IPS DF 4.7 (cell line): Measurements from ENCODE around the gene MESD.
"Not testable (repeated sequence)": the region's sequence is repeated elsewhere in the genome, so short reads cannot be mapped to it uniquely, and the experiment has no call there.

Source experiments
- DNase-seq: peaks from one replicate; pipeline ENCODE4 v3.0.0-alpha.2; 2013; ENCODE audit warnings: low spot score; ENCODE audit errors: extremely low read depth

Gene MESD

DNA sequence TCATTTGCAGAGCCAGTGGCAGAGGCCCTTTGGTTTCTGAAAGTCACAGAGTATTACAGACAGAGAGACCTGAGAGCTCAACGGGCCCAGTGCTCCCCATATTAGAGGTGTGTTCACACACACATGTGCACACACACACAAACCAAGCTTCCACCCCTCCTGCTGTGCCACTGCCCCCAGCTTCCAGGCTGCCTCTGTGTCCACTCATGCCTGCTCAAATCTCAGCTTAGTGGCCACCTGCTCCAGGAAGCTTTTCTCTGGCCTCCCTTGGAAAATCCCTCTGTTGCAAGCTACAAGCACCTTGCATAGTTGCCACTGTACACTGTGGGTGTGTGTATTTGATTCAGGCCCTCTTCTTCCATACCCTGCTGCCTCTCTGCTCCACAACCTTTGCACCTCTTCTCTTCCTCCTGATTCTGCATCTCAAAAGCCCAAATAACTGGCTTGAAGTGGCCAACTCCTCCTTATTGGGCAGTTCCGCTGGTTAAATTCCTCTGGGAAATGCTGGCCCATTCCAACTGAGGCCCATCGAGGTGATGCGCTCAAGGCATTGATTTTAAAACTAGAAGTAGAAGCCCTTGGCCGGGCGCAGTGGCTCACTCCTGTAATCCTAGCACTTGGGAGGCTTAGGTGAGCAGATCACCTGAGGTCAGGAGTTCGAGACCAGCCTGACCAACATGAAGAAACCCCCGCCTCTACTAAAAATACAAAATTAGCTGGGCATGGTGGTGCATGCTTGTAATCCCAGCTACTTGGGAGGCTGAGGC, 23.0 kb downstream of the MESD start:
- DNase-seq: no peak

DNA sequence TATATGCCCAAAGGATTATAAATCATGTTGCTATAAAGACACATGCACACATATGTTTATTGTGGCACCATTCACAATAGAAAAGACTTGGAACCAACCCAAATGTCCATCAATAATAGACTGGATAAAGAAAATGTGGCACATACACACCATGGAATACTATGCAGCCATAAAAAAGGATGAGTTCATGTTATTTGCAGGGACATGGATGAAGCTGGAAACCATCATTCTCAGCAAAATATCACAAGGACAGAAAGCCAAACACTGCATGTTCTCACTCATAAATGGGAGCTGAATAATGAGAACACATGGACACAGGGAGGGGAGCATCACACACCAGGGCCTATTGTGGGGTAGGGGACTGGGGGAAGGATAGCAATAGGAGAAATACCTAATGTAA, 24.2 kb downstream of the MESD start:
- not testable (repeated sequence) for DNase-seq

DNA sequence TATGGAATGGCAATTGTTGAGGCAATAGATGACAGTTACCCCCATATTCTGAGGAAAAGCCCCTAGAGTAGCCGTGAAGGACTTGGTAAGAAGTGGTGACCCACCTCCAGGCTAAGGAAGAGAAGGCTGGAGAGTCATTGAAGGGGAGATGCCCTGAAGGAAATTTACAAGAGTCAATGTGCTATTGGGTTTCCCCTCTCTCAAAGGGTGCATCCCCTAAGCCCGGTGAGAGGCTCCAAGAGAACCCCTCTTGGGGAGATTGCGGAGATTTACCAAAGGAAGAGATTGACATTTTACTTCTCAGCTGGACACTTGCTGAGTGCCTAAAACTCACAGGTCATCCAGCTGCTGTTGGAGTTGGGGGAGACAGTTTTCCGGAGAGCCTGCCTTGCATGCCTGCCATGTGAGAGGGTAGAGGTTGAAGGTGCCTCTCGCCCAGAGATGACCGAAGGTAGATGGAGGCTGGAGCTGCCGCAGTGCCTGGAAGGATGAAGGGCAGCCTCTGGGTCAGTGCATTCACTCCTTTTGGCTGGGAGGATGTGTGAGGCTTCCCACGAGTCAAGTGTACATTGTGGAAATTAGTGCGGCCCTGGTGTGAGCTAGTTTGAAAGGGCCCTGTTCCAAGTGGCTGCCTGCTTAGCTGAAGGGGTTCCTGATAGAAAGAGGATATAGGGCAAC, 30.7 kb downstream of the MESD start:
- DNase-seq: no peak

DNA sequence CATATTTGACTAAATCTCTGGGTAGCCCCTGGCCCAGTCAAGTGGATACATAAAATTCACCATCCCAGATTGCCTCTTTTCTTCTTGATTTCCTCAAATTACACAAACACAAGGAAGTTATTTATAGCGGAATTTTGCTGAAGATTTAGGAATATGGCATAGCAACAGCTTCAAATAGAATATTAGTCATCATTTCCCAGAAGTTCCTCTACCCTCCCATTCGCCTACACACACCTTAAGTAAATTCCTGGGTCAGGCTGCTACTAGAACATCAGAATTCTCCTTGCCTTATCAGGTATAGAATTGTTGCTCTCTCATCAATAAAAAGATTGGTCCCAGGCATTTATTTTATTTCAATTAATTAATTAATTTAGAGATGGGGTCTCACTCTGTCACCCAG, 31.6 kb downstream of the MESD start:
- DNase-seq: no peak

DNA sequence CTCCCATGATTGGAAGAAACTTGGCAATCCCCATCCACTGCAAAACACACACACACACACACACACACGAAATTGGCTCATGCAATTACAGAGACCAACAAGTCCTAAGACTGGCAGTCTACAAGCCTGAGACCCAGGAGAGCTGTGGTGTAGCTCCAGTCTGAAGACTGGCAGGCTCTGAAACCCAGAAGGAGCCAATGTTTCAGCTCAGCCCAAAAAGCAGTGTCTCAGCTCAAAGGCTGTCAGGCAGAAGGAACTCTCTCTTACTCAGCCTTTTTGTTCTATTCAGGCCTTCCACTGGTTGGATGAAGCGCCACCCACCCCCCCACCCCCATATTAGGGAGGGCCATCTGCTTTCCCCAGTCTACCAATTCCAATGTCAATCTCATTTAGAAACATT, 32.1 kb downstream of the MESD start:
- no peak for DNase-seq

DNA sequence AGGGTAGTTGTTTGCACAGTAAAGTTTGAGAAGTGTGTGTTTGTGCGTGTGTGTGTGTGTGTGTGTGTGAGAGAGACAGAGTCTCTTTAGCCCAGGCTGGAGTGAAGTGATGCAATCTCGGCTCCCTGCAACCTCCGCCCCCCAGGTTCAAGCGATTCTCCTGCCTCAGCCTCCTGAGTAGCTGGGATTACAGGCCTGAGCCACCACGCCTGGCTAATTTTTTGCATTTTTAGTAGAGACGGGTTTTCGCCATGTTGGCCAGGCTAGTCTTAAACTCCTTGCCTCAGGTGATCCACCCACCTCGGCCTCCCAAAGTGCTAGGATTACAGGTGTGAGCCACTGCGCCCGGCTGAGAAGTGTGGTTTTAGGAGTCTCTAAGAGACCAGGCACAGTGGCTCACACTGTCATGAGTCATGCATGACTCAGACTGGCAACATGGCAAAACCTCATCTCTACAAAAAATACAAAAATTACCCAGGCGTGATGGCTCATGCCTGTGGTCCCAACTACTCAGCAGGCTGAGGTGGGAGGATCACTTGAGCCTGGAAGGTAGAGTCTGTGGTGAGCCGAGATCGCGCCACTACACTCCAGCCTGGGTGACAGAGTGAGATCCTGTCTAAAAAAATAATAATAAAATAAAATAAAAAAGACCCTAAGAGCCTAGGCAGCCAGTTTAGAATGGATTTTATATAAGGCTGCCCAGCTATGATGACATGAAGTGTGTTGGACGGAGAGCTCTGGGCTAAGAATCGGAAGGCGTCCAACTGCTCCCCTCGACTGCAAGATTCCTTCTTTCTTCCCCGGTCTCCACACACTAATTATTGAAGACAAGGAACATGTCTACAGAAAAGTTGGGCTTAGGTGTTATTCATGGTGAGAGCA, 33.8 kb downstream of the MESD start:
- not testable (repeated sequence) for DNase-seq

DNA sequence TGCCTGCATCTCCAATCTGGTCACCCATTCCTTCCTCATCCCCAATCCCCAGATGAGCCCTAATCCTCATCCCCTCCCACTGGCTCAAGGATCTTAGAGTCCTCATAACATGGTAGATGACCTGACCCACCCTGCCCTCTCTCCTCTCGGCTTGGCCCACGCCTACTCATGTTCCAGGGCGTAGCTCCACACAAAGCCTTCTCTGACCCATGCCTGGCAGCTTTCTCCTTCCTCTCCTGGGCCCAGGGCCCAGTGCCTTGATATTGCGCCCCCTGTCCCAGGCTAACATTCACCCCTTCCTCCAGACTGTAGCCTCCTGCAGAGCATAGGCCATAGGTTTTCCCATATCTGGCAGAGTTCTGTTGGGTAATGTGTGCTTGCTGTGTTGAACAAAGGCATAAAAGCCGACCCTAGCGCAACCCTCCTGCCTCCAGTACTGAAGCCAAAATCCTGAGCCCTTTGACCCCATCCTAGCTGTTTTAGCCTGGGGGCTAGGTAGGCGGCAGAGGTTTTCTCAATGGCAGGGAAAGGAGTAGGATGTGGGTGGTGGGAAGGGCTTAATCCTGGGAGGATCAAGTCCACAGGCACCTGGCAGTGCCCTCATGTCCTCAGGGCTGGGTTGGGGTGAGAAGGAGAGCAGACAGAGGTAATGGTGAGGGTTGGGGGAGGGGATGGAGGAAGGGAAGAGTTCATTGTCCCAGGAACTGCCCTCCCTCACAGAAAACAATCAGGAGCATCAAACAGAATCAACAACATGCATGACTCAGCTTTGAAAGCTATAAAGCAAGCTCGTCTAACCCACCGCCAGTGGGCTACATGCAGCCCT, 35.5 kb downstream of the MESD start:
- DNase-seq: no peak

DNA sequence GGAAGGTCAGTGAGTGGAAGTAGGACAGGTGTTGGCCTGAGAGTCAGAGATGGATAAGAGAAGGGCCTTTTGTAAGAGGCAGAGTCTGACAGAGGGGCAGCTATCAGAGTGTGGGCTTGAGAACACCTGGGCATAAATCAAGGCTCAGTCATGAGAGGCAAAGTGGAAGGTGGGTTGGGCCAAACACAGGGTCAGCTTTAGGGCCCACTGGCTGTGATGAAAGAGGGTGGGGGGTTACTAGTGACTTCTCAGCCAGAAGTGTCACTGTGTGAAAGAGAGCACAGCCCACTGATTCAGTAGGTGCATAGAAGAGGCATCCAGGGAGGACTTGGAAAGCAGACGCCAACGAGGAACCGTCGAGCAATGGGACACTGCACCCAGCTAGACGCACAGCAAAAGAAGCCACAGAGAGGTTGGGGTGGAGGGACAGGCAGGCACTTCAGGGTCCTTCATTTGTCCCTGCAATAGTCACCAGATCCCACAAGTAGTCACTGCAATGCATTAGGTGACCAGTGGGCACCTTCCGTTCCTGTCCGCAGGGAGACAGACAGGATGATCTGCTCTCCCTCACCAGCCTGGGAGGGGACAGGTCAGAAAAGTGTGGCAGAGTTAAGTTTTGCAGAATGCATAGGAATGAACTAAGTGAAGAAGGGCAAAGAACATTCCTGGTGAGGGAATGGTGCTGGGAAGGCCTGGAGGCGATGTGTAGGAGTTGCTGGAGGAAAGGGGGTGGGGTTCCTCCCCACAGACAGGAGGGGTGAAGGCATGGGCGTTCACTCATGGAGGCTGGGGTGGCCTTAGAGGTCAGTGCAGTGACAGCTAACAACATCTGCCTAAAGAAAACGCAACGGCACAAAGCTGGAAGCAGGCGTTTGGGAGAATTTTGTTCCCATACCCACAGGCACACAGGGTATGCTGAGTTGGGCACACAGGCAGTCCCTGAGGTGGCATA, 36.3 kb downstream of the MESD start:
- DNase-seq: no peak

DNA sequence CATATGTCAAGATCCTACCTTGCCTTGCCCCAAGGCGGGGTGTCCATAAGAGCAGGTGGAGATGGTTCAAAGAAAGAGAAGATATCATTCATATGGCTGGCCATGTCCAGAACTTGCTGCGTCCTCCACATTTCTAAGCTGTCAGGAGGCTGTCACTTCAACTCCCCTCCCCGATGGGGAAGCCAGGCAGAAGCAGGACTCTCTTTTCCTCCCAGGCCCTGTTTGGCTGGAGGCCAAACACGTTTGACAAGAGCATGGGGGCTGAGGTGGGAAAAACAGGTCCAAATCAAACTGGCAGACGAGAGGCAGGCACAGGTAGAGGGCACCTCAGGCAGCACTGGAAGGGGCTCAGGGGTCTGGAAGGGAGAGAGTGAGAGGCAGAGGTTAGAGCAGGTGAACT, 37.7 kb downstream of the MESD start:
- DNase-seq: no peak

DNA sequence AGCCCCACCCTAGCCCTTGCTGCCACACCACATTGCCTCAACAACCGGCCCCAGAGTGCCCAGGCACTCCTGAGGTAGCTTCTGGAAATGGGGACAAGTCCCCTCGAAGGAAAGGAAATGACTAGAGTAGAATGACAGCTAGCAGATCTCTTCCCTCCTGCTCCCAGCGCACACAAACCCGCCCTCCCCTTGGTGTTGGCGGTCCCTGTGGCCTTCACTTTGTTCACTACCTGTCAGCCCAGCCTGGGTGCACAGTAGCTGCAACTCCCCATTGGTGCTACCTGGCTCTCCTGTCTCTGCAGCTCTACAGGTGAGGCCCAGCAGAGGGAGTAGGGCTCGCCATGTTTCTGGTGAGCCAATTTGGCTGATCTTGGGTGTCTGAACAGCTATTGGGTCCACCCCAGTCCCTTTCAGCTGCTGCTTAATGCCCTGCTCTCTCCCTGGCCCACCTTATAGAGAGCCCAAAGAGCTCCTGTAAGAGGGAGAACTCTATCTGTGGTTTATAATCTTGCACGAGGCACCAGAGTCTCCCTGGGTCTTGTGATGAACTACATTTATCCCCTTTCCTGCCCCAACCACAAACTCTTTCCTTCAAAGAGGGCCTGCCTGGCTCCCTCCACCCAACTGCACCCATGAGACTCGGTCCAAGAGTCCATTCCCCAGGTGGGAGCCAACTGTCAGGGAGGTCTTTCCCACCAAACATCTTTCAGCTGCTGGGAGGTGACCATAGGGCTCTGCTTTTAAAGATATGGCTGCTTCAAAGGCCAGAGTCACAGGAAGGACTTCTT, 39.1 kb downstream of the MESD start:
- DNase-seq: no peak

DNA sequence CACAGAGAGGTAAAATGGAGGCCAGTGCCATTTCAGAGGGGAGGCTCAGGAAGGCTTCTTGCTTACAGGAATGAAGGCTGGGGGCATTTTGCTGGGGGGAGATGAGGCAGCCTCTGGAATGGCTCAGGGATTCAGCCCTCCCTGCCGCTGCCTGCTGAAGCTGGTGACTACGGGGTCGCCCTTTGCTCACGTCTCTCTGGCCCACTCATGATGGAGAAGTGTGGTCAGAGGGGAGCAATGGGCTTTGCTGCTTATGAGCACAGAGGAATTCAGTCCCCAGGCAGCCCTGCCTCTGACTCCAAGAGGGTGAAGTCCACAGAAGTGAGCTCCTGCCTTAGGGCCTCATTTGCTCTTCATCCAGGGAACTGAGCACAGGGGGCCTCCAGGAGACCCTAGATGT, 39.9 kb downstream of the MESD start:
- no peak for DNase-seq

DNA sequence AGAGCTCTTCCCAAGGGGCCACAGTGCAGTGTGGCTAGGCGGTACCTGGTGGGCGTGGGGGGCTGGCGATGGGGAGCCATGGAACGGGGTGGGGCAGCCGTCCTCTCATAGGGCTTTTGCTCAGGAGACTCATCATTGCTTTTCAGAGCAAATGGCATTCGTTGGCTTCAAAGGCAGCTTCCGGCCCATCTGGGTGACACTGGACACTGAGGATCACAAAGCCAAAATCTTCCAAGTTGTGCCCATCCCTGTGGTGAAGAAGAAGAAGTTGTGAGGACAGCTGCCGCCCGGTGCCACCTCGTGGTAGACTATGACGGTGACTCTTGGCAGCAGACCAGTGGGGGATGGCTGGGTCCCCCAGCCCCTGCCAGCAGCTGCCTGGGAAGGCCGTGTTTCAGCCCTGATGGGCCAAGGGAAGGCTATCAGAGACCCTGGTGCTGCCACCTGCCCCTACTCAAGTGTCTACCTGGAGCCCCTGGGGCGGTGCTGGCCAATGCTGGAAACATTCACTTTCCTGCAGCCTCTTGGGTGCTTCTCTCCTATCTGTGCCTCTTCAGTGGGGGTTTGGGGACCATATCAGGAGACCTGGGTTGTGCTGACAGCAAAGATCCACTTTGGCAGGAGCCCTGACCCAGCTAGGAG, 40.8 kb downstream of the MESD start:
- DNase-seq: no peak

DNA sequence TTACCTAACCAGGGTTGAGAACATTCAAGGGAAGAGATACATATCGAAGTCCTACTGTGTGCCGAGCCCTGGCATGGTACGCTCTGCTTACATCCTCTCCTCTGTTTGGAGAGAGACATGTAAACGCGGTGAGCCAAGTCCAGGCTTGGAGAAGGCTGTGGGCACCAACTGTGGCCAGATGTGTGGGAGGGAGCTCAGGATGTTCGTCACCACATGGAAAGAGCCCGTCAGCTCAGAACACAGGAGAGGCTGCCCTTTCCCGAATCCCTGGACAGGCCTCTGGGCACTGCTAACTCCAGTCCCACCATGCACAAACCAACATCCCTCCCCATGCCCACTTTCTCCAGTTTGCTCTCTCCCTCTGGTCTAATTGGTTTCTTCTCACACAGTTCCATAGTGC, 43.0 kb downstream of the MESD start:
- no peak for DNase-seq

DNA sequence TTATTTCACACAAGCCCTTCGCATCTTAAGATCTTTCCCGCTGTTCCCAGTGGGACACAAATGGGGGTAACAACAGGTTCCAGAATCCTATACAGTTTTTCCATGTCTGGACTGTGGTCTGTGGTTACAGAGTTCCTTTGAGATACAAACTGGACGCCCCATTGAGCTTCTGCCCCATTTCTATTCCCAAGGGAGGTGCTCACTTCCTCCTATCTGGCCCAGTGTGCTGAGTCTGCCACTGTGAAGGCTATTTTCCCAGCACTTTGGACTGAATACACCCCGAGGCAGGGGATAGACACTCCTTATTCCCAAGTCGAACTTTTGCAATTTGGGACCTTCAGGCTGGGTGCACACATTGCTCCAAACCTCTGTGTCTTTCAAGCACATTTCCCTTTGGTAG, 44.0 kb downstream of the MESD start:
- DNase-seq: no peak

DNA sequence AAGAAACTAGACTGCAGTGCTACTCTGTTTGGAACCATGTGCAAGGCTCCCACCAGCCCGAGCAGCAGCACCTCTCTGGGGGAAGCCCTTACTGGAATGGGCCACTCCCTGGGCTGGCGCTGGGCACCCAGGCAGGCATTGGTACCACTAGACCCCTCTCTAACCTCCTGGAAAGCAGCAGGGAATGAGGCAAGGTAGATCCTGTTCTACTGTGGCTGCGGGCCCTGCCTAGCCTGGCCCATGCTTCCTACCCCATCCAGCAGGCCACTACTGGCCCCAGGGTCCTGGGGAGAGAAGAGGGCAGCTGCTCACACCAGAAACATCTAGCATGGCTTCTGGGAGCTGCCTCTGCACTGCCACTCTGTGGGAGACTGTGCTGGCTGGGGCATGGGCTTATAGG, 44.8 kb downstream of the MESD start:
- DNase-seq: no peak

DNA sequence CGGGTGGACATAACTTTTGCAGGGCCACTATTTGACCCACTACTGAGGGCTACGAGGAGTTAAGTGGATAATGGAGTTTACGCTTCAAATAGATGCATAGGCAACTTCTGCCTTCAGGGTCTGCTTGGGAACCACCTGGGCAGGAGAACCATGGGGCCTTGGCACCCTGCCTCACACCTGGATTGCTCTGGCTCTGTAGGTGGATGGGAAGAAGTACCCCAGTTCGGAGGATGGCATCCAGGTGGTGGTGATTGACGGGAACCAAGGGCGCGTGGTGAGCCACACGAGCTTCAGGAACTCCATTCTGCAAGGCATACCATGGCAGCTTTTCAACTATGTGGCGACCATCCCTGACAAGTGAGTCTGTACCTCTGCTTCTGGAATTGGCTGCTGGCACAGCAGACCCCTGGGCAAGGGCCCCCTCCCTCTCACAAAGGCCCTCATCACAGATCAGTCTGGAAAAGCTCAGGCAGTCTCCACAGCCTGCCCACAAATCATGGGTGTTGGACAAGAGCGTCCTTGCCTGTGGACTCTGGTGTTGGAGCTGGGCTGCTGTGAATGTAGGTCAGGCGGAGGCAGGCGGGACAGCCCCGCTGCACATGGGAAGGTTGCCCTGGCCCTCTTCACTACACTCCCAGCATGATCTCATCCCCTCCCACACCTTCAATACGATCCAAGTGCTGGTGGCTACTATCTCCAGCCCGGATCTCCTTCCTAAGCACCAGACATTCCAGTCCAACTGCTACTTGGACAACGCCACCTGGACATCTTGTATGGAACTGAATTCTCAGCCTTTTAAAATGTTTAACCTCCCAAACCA, 46.7 kb downstream of the MESD start:
- DNase-seq: no peak

DNA sequence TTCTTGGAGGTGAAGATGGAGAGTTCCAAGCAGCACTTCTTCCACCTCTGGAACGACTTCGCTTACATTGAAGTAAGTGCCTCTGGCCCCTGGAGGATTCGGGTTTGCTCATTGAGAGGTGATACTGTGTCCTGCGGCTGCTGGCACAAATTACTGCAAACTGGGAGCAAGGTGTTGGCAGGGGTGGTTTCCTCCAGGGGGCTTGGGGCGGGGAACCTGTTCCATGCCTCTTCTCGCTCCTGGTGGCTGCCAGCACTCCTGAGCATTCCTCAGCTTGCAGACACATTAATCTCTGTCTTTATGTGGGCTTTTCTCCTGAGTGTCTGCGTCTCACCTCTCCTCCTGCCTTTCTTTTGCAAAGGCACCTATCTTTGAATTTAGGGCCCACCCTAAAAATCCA, 47.4 kb downstream of the MESD start:
- no peak for DNase-seq

DNA sequence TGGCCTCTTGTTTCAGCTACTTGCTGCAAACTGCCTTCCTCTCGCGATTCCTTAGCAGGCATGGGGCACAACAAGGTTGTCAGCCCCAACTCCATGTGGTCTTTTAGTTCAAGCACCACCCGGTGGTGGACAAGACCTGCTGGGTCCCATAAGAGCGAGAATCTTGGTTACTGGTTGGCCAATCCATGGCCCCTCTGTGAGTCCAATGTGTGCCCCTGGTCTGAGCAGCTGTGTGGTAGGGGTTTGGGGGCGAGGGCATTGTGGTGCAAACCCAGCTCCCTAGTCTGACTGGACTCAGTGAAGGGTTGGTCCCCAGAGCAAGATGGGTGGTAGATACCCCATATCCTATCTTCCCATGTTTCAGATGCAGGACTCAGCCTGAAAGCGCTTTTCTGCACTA, 48.8 kb downstream of the MESD start:
- DNase-seq: no peak
